GM23338 (cell line): ENCODE measurements around the gene ZBTB34.

Experiments
- CREB1 ChIP-seq: fragments of 250-450 bp; sonication (Bioruptor Pico); IDR thresholded peaks from 2 replicates; pipeline ENCODE4 v1.5.0; 2020; ENCODE audit warnings: low read depth, mild to moderate bottlenecking, moderate library complexity
- EZH2 ChIP-seq: fragments of 200-600 bp; sonication (generic); IDR thresholded peaks from one replicate; pipeline ENCODE4 v1.8.0; 2017; ENCODE audit warnings: antibody characterized with exemption, mild to moderate bottlenecking, low read depth; ENCODE audit not compliant: unreplicated experiment
- EZH2phosphoT487 ChIP-seq: fragments of 200-600 bp; sonication (generic); IDR thresholded peaks from one replicate; pipeline ENCODE4 v1.8.1; 2018; ENCODE audit warnings: antibody characterized with exemption; ENCODE audit not compliant: unreplicated experiment
- JUNB ChIP-seq: IDR thresholded peaks from one replicate; pipeline ENCODE4 v1.6.1; 2016; ENCODE audit warnings: antibody characterized with exemption; ENCODE audit not compliant: unreplicated experiment
- NANOG ChIP-seq: IDR thresholded peaks from 2 replicates; pipeline ENCODE4 v1.6.1; 2016; ENCODE audit warnings: antibody characterized with exemption, borderline replicate concordance
- POLR2AphosphoS5 ChIP-seq: IDR thresholded peaks from 2 replicates; pipeline ENCODE4 v1.6.1; 2016; ENCODE audit warnings: antibody characterized with exemption, low read depth
- ZNF331 ChIP-seq: fragments of 250-450 bp; sonication (Bioruptor Pico); IDR thresholded peaks from 2 replicates; pipeline ENCODE4 v1.5.0; 2020; ENCODE audit warnings: low read depth, mild to moderate bottlenecking, moderate library complexity
- TF ChIP-seq, protein P1 (sequence below), 2 experiments: fragments of 200-600 bp in 1 of 2; sonication (generic) in 1 of 2; conservative IDR thresholded peaks; 2 replicates each; pipeline versions ENCODE4 v1.5.1 to v1.6.1; 2016 to 2017; ENCODE audit warnings: antibody characterized with exemption in 2 of 2, low read depth in 2 of 2, mild to moderate bottlenecking in 2 of 2, moderate library complexity in 1 of 2
- TF ChIP-seq, protein P2 (sequence below): IDR thresholded peaks from one replicate; pipeline ENCODE4 v1.6.1; 2018; ENCODE audit warnings: antibody characterized with exemption; ENCODE audit not compliant: unreplicated experiment

DNA sequence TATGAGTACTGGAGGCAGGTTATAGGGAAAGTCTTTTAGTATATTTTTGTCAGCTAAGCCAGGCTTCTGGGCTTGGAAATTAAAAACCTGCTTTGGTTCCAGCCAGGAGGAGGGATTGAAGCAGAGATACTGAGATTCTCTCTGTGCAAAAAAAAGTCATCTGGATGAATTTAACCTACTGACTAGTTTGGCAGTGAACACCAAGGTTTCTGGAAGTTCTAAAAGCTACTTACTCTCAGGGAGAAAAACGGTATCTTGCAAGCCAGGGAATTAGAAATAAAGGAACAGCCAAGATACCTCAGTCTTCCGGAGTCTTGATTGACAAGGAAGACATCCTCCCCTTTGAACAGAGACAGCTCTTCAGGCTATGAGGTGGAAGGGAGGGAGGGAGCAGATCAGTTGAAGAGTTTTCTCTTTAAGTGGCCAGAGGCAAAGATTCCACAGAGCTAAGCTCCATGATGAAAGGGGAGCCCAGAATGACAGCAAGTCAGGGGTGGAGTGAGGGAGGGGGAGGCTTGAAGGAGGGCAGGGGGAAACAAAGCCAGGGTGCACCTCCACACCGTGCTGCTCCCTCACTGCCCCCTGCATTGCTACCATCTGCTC lies 8.3 kb upstream of the ZBTB34 start:
- TF ChIP-seq EZH2 (no peak), JUNB (no peak), CREB1 (CRISPR knock-in tag) (no peak), POLR2AphosphoS5 (no peak), NANOG (no peak), ZNF331 (CRISPR knock-in tag) (no peak), EZH2phosphoT487 (no peak)
- TF ChIP-seq, protein P1, sequence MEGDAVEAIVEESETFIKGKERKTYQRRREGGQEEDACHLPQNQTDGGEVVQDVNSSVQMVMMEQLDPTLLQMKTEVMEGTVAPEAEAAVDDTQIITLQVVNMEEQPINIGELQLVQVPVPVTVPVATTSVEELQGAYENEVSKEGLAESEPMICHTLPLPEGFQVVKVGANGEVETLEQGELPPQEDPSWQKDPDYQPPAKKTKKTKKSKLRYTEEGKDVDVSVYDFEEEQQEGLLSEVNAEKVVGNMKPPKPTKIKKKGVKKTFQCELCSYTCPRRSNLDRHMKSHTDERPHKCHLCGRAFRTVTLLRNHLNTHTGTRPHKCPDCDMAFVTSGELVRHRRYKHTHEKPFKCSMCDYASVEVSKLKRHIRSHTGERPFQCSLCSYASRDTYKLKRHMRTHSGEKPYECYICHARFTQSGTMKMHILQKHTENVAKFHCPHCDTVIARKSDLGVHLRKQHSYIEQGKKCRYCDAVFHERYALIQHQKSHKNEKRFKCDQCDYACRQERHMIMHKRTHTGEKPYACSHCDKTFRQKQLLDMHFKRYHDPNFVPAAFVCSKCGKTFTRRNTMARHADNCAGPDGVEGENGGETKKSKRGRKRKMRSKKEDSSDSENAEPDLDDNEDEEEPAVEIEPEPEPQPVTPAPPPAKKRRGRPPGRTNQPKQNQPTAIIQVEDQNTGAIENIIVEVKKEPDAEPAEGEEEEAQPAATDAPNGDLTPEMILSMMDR (conservative IDR thresholded peaks at IDR 0.05; ENCODE audit: low read depth in 2 of 2), result no peak
- TF ChIP-seq, protein P2, sequence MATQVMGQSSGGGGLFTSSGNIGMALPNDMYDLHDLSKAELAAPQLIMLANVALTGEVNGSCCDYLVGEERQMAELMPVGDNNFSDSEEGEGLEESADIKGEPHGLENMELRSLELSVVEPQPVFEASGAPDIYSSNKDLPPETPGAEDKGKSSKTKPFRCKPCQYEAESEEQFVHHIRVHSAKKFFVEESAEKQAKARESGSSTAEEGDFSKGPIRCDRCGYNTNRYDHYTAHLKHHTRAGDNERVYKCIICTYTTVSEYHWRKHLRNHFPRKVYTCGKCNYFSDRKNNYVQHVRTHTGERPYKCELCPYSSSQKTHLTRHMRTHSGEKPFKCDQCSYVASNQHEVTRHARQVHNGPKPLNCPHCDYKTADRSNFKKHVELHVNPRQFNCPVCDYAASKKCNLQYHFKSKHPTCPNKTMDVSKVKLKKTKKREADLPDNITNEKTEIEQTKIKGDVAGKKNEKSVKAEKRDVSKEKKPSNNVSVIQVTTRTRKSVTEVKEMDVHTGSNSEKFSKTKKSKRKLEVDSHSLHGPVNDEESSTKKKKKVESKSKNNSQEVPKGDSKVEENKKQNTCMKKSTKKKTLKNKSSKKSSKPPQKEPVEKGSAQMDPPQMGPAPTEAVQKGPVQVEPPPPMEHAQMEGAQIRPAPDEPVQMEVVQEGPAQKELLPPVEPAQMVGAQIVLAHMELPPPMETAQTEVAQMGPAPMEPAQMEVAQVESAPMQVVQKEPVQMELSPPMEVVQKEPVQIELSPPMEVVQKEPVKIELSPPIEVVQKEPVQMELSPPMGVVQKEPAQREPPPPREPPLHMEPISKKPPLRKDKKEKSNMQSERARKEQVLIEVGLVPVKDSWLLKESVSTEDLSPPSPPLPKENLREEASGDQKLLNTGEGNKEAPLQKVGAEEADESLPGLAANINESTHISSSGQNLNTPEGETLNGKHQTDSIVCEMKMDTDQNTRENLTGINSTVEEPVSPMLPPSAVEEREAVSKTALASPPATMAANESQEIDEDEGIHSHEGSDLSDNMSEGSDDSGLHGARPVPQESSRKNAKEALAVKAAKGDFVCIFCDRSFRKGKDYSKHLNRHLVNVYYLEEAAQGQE, result no peak
